NT2/D1 (cell line): ENCODE measurements around the gene DAPK1.

Experiments used
- SUZ12 ChIP-seq: IDR thresholded peaks from 2 replicates; pipeline ENCODE4 v1.6.1; 2011; ENCODE audit not compliant: insufficient read length, insufficient read depth; ENCODE audit errors: extremely low read depth
- YY1 ChIP-seq: IDR thresholded peaks from 2 replicates; pipeline ENCODE4 v1.6.1; 2011; ENCODE audit not compliant: insufficient read length, insufficient read depth
- ZNF274 ChIP-seq: IDR thresholded peaks from 2 replicates; pipeline ENCODE4 v1.6.1; 2011; ENCODE audit warnings: mild to moderate bottlenecking, low read depth, low read length

DNA sequence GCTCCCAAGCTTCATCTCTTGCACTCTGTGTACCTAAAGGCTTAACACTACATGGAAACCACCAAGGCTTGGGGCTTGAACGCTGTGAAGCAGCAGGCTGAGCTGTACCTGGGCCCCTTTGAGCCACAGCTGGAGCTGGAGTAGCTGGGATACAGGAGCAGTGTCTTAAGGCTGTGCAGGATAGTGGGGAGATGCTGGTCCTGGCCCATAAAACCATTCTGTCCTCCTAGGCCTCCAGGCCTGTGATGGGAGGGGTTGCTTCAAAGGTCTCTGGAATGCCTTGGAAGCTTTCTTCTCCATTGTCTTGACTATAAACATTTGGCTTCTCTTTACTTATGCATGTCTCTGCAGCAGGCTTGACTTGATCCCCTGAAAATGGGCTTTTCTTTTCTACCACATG is 42.3 kb upstream of the DAPK1 start:
- TF ChIP-seq YY1 (no peak), ZNF274 (no peak), SUZ12 (no peak)
